ENCODE measurements around the gene ZBTB18. TPM values are rescaled to one million over a fixed set of nuclear protein-coding genes. Genes with fewer than 3 reads are reported as not detected.

ZBTB18 gene
- total RNA-seq, 1 donor from 2014 or later: 8.8 TPM

DNA sequence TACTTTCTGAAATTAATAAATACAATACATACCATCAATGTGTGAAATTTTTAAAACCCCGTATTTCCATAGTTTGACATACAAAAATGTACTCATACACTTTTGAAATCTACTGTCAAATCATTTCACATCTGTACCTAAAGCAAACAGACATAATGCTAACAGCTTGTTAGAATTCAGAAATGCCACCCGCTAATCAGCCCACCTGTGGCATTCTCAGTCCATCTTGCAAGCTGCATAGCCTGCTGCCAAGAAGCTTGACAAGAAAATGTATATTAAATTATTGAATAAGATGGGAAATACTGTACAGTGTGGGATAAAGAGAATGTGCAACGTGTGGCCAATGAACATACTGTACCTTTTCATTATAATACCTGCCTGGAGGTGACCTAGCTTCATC is 55.1 kb downstream of the ZBTB18 start:
- DNase-seq (ENCODE audit: extremely low spot score in 2 of 2): no peak
- H3K4me3 ChIP-seq: no peak overlapping the region
- H3K36me3 ChIP-seq: no peaks in the 10 kb centered on the region
- intact Hi-C loops (cut with DNase I): no loop called here
- H3K4me1 ChIP-seq: no peaks in the 10 kb centered on the region
- no peak overlapping the region for H3K27ac ChIP-seq
- no peaks in the 10 kb centered on the region for H3K27me3 ChIP-seq
- TF ChIP-seq, protein P1, sequence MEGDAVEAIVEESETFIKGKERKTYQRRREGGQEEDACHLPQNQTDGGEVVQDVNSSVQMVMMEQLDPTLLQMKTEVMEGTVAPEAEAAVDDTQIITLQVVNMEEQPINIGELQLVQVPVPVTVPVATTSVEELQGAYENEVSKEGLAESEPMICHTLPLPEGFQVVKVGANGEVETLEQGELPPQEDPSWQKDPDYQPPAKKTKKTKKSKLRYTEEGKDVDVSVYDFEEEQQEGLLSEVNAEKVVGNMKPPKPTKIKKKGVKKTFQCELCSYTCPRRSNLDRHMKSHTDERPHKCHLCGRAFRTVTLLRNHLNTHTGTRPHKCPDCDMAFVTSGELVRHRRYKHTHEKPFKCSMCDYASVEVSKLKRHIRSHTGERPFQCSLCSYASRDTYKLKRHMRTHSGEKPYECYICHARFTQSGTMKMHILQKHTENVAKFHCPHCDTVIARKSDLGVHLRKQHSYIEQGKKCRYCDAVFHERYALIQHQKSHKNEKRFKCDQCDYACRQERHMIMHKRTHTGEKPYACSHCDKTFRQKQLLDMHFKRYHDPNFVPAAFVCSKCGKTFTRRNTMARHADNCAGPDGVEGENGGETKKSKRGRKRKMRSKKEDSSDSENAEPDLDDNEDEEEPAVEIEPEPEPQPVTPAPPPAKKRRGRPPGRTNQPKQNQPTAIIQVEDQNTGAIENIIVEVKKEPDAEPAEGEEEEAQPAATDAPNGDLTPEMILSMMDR (IDR thresholded peaks at IDR 0.05): no peak
- TF ChIP-seq POLR2AphosphoS5 (IDR thresholded peaks at IDR 0.05; ENCODE audit: insufficient read depth in 1 of 2, low read depth in 1 of 2) (no peak), POLR2A (IDR thresholded peaks at IDR 0.05) (no peak)
- no peaks in the 10 kb centered on the region for H3K9me3 ChIP-seq

Small RNA genes lying within 50 kb of the gene (small RNA-seq; reads per million reads assigned to genes)
- not detected for gene RN7SL148P

Other genes starting within 250 kb of the ZBTB18 start
- gene AKT3, start 201.0 kb upstream of the ZBTB18 start, total RNA-seq: 61.9 TPM